HepG2 (cell line): ENCODE measurements around the gene C6orf58. TPM values are rescaled to one million over a fixed set of nuclear protein-coding genes. Genes with fewer than 3 reads are reported as not detected.

Experiments
- ATAC-seq: fragments of 200-7000 bp; cut with Tn5 transposase; 3 replicates; pipeline ENCODE4 v1.9.1; 2020; ENCODE audit warnings: mild to moderate bottlenecking, moderate library complexity
- BruUV-seq: library from RNA; stranded (reverse); fragments of 400-500 nt; replicated peaks from 2 replicates; lab custom pipeline; 2021; lab: Mats Ljungman, UMichigan
- CTCF ChIA-PET: fragments of 300-600 bp; formaldehyde crosslinking; extraction: SDS; loops from one replicate; lab custom pipeline; 2021; ENCODE audit warnings: low total read pairs, inconsistent platforms, low intra/inter-chr PET ratio; lab: Yijun Ruan, JAX
- POLR2A ChIA-PET: fragments of 350-600 bp; sonication (Branson Sonifier 250); formaldehyde crosslinking; loops from one replicate; lab custom pipeline; 2020; ENCODE audit warnings: antibody characterized with exemption, inconsistent platforms; lab: Yijun Ruan, JAX
- DNase-seq: peaks from one replicate; pipeline ENCODE4 v3.0.0-alpha.2; 2015; ENCODE audit warnings: low spot score
- FAIRE-seq: peaks from 3 replicates; lab custom pipeline; 2011; peaks lifted over from hg19 to GRCh38; lab: Jason Lieb, UNC
- H2AFZ ChIP-seq: one replicate; pipeline ENCODE4 v1.6.1; 2011; ENCODE audit warnings: low read length, inconsistent platforms
- H3K27ac ChIP-seq: fragments of 300-600 bp; 3 replicates; pipeline ENCODE4 v1.8.0; 2011; ENCODE audit warnings: mixed run types, mild to moderate bottlenecking, mixed read lengths, low read length, inconsistent platforms; ENCODE audit not compliant: insufficient read depth; ENCODE audit errors: extremely low read length
- H3K27me3 ChIP-seq, 2 experiments: fragments of 200-600 bp in 1 of 2; 2 replicates in 1 of 2; 3 replicates in 1 of 2; pipeline versions ENCODE4 v1.6.0 to v1.8.0; 2011; ENCODE audit warnings: low read length in 2 of 2, mild to moderate bottlenecking in 2 of 2, moderate library complexity in 2 of 2, inconsistent platforms in 1 of 2; ENCODE audit not compliant: insufficient read depth in 2 of 2, control insufficient read depth in 1 of 2
- H3K36me3 ChIP-seq, 2 experiments: fragments of 200-600 bp in 1 of 2; replicated peaks in 1 of 2; 2 replicates in 1 of 2; 3 replicates in 1 of 2; pipeline versions ENCODE4 v1.5.1 to v1.8.0; 2011; ENCODE audit warnings: low read length in 2 of 2, inconsistent platforms in 1 of 2; ENCODE audit not compliant: insufficient read depth in 2 of 2, control insufficient read depth in 1 of 2
- H3K4me1 ChIP-seq: 2 replicates; pipeline ENCODE4 v1.5.1; 2012; ENCODE audit warnings: low read length, inconsistent platforms; ENCODE audit not compliant: insufficient read depth
- H3K4me2 ChIP-seq: 2 replicates; pipeline ENCODE4 v1.6.0; 2011; ENCODE audit warnings: low read depth, low read length, inconsistent platforms
- H3K4me3 ChIP-seq, 3 experiments: fragments of 200-600 bp in 1 of 3; sonication (generic), shearing (Covaris generic) in 1 of 3; replicated peaks in 1 of 3; 2 replicates each; pipeline ENCODE4 v1.5.1; 2011 to 2016; ENCODE audit warnings: low read length in 3 of 3, inconsistent platforms in 2 of 3, low read depth in 2 of 3, mild to moderate bottlenecking in 2 of 3, control low read depth in 1 of 3, mixed read lengths in 1 of 3; ENCODE audit not compliant: insufficient read depth in 1 of 3
- H3K79me2 ChIP-seq: one replicate; pipeline ENCODE4 v1.6.1; 2011; ENCODE audit warnings: low read length, inconsistent platforms; ENCODE audit not compliant: insufficient read depth
- H3K9ac ChIP-seq: 2 replicates; pipeline ENCODE4 v1.6.0; 2011; ENCODE audit warnings: mild to moderate bottlenecking, low read depth, low read length, inconsistent platforms; ENCODE audit not compliant: insufficient read depth
- H3K9me3 ChIP-seq: 2 replicates; pipeline ENCODE4 v1.5.1; 2012; ENCODE audit warnings: mild to moderate bottlenecking, low read length
- H4K20me1 ChIP-seq: 2 replicates; pipeline ENCODE4 v1.6.0; 2011; ENCODE audit warnings: inconsistent platforms, mild to moderate bottlenecking, low read length, moderate library complexity; ENCODE audit not compliant: insufficient read depth
- BATF2 ChIP-seq: sonication (generic); formaldehyde crosslinking; IDR thresholded peaks from 2 replicates; pipeline ENCODE4 v1.8.0; 2022; ENCODE audit warnings: mild to moderate bottlenecking, missing genetic modification reagents, moderate library complexity
- IKZF4 ChIP-seq: sonication (generic); formaldehyde crosslinking; IDR thresholded peaks from 2 replicates; pipeline ENCODE4 v1.5.1; 2020; ENCODE audit warnings: borderline replicate concordance, mild to moderate bottlenecking, low read depth, missing genetic modification reagents; ENCODE audit errors: not compliant biosample characterization
- NR2F1 ChIP-seq, 2 experiments: fragments of 450-650 bp in 1 of 2; formaldehyde crosslinking in 1 of 2; IDR thresholded peaks; 2 replicates each; pipeline versions ENCODE4 v1.5.0 to v1.6.1; 2016 to 2020; ENCODE audit warnings: mild to moderate bottlenecking in 1 of 2, missing compliant biosample characterization in 1 of 2, missing genetic modification reagents in 1 of 2, moderate library complexity in 1 of 2
- RFXANK ChIP-seq: IDR thresholded peaks from 2 replicates; pipeline ENCODE4 v1.6.1; 2016
- STAG1 ChIP-seq: sonication (generic); formaldehyde crosslinking; IDR thresholded peaks from 2 replicates; pipeline ENCODE4 v1.4.0; 2020; ENCODE audit warnings: missing genetic modification reagents
- TCF7L2 ChIP-seq: IDR thresholded peaks from 2 replicates; pipeline ENCODE4 v1.6.1; 2011; ENCODE audit warnings: mild to moderate bottlenecking, low read depth, low read length, moderate library complexity
- ZBTB46 ChIP-seq: sonication (generic); formaldehyde crosslinking; IDR thresholded peaks from 2 replicates; pipeline ENCODE4 v1.4.0; 2020; ENCODE audit warnings: mild to moderate bottlenecking, missing genetic modification reagents, borderline replicate concordance
- ZNF574 ChIP-seq: sonication (generic); formaldehyde crosslinking; IDR thresholded peaks from 2 replicates; pipeline ENCODE4 v1.4.0; 2020; ENCODE audit warnings: missing genetic modification reagents
- ZNF710 ChIP-seq: sonication (generic); formaldehyde crosslinking; IDR thresholded peaks from 2 replicates; pipeline ENCODE4 v1.5.0; 2020; ENCODE audit warnings: mild to moderate bottlenecking, missing genetic modification reagents, borderline replicate concordance
- WGBS: methylation state at CpG from one replicate; pipeline ENCODE4 v1.1.6; 2017; ENCODE audit warnings: low lambda C conversion rate; 5-methylcytosine and 5-hydroxymethylcytosine counted together
- in situ Hi-C: cut with HindIII; loops from 2 replicates; pipeline ENCODE4 v1.10.0; 2017; ENCODE audit warnings: low pct_unique_long_range_greater_than_20kb; ENCODE audit not compliant: extremely low pct_ligation_motif_present
- intact Hi-C: fragments of 100-400 bp; cut with micrococcal nuclease; formaldehyde crosslinking; loops from one replicate; pipeline ENCODE4 v1.10.0; 2022; ENCODE audit not compliant: unreplicated experiment
- polyA plus RNA-seq, 8 experiments: library from polyadenylated mRNA; depleted of rRNA in 3 of 8; stranded (reverse) in 7 of 8; unstranded in 1 of 8; fragments of >200 nt; fragmentation: Illumina TruSeq in 4 of 8; extraction: Trizol in 4 of 8; gene quantifications; 2 replicates each; pipeline versions ENCODE4 v1.2.1 to v1.2.3, GENCODE V29; 2011 to 2016; ENCODE audit warnings: low read depth in 4 of 8, missing spikeins in 1 of 8, mixed read lengths in 1 of 8; ENCODE audit not compliant: insufficient read depth in 1 of 8
- total RNA-seq, 5 experiments: library from RNA; depleted of rRNA; stranded (reverse); fragments of >200 nt; fragmentation: Illumina TruSeq; extraction: Trizol; gene quantifications; 2 replicates each; pipeline ENCODE4 v1.2.3, GENCODE V29; 2016; ENCODE audit warnings: low read depth in 1 of 5

C6orf58 gene
- total and polyA plus RNA-seq, 2 of the 13 experiments (the other 11 are each of a cell fraction or from before 2014, with no cell fraction given): not detected

- Histone ChIP-seq H3K9ac (no peak overlapping the region), H3K36me3 (no peaks in the 10 kb centered on the region), H3K79me2 (no peaks in the 10 kb centered on the region), H3K4me2 (no peak overlapping the region), H3K4me3 (no peak overlapping the region), H2AFZ (no peak overlapping the region), H4K20me1 (no peaks in the 10 kb centered on the region), H3K9me3 (no peaks in the 10 kb centered on the region), H3K27me3 (no peaks in the 10 kb centered on the region), H3K27ac (no peak overlapping the region), H3K4me1 (no peaks in the 10 kb centered on the region)
- BruUV-seq: no TSS peak
- in situ Hi-C loops (no loop called here), intact Hi-C loops (loop anchor here (1.0 to 10.0 kb wide), 3 partner anchors 83 to 363 kb away; no protein-coding TSS in a partner anchor)
- WGBS: 1% methylated on average over 2 of the region's 2 CpGs
- FAIRE-seq: no peak
- TF ChIP-seq TCF7L2 (no peak), STAG1 (CRISPR knock-in tag) (peak; percentile 21; the same call in 1 of the 2 replicates)
- no peak for ATAC-seq
- CTCF ChIA-PET: interaction anchor here (1.4 kb wide), 1 partner anchor 83 kb away, joined by 6 read pairs; no protein-coding TSS in a partner anchor
- POLR2A ChIA-PET: no interaction called here
- DNase-seq: no peak
Measured at GRCh38 chr6:127547904-127548649, 28.9 kb upstream of the C6orf58 start.

- Histone ChIP-seq H3K9ac (no peak overlapping the region), H3K4me1 (no peaks in the 10 kb centered on the region), H3K27me3 (no peaks in the 10 kb centered on the region), H3K36me3 (no peaks in the 10 kb centered on the region), H4K20me1 (no peaks in the 10 kb centered on the region), H3K79me2 (no peaks in the 10 kb centered on the region), H3K9me3 (no peaks in the 10 kb centered on the region), H3K27ac (no peak overlapping the region), H2AFZ (no peak overlapping the region), H3K4me3 (no peak overlapping the region), H3K4me2 (no peak overlapping the region)
- in situ Hi-C loops: no loop called here
- FAIRE-seq (no peak), DNase-seq (no peak), ATAC-seq (no peak)
- ChIA-PET POLR2A (no interaction called here), CTCF (no interaction called here)
- intact Hi-C loops: no loop called here
- BruUV-seq: no TSS peak
- TF ChIP-seq IKZF4: no peak
- no peak for TF ChIP-seq ZNF710
- no peak for TF ChIP-seq ZNF574 (CRISPR knock-in tag)
- TF ChIP-seq NR2F1 (CRISPR knock-in tag; IDR thresholded peaks at IDR 0.05): no peak
- TF ChIP-seq ZBTB46: no peak
- TF ChIP-seq BATF2 (CRISPR knock-in tag): no peak
- no peak for TF ChIP-seq RFXANK (CRISPR knock-in tag)
Measured at GRCh38 chr6:127550403-127550802, 26.6 kb upstream of the C6orf58 start.
